ENCODE data around the gene EWSR1. TPM values are rescaled to one million over a fixed set of nuclear protein-coding genes. Genes with fewer than 3 reads are reported as not detected.

EWSR1 gene
- total RNA-seq, 1 donor, result 139 TPM

- DNase-seq (ENCODE audit: insufficient read length, low spot score, missing footprints), result peak; percentile 77
- Histone ChIP-seq H3K27me3 (ENCODE audit: insufficient read depth, low read length) (peaks cover 15% of the 10 kb centered on the region), H3K79me2 (ENCODE audit: insufficient read depth, low read length) (peaks cover 32% of the 10 kb centered on the region), H3K27ac (ENCODE audit: low read depth, low read length) (peak overlapping the region; percentile 78), H3K36me3 (ENCODE audit: insufficient read depth, low read length) (no peaks in the 10 kb centered on the region), H3K9me3 (ENCODE audit: low read depth, low read length) (no peaks in the 10 kb centered on the region), H3K4me1 (ENCODE audit: insufficient read depth, low read length) (peaks cover 37% of the 10 kb centered on the region), H4K20me1 (ENCODE audit: insufficient read depth, low read length) (peaks cover 17% of the 10 kb centered on the region), H2AFZ (ENCODE audit: low read length) (no peak overlapping the region), H3K4me2 (ENCODE audit: insufficient read depth, low read length) (peak overlapping the region; percentile 32), H3K4me3 (ENCODE audit: insufficient read depth, low read length) (peak overlapping the region; percentile 10)
- TF ChIP-seq CTCF (IDR thresholded peaks at IDR 0.05; ENCODE audit: extremely low read depth, low read depth, low read length), result no peak
Observed at GRCh38 chr22:29309332-29310064, 41.4 kb downstream of the EWSR1 start.

- no peak overlapping the region for H2AFZ ChIP-seq (ENCODE audit: low read length)
- peaks cover 32% of the 10 kb centered on the region for H3K79me2 ChIP-seq (ENCODE audit: insufficient read depth, low read length)
- H3K27me3 ChIP-seq (ENCODE audit: insufficient read depth, low read length), result peaks cover 23% of the 10 kb centered on the region
- H3K36me3 ChIP-seq (ENCODE audit: insufficient read depth, low read length), result no peaks in the 10 kb centered on the region
- no peaks in the 10 kb centered on the region for H3K9me3 ChIP-seq (ENCODE audit: low read depth, low read length)
- peak overlapping the region; percentile 78 for H3K4me2 ChIP-seq (ENCODE audit: insufficient read depth, low read length)
- H3K27ac ChIP-seq (ENCODE audit: low read depth, low read length), result peak overlapping the region; percentile 77
- DNase-seq (ENCODE audit: insufficient read length, low spot score, missing footprints), result peak; percentile 56
- peaks cover 18% of the 10 kb centered on the region for H4K20me1 ChIP-seq (ENCODE audit: insufficient read depth, low read length)
- peak overlapping the region; percentile 40 for H3K4me3 ChIP-seq (ENCODE audit: insufficient read depth, low read length)
- TF ChIP-seq CTCF (IDR thresholded peaks at IDR 0.05; ENCODE audit: extremely low read depth, low read depth, low read length), result no peak
- peaks cover 37% of the 10 kb centered on the region for H3K4me1 ChIP-seq (ENCODE audit: insufficient read depth, low read length)
Observed at GRCh38 chr22:29310065-29310862, 42.2 kb downstream of the EWSR1 start.

GRCh38 chr22:29310863-29311339 lies 42.8 kb downstream of the EWSR1 start:
- H3K4me2 ChIP-seq (ENCODE audit: insufficient read depth, low read length), result peak overlapping the region; percentile 78
- no peaks in the 10 kb centered on the region for H3K36me3 ChIP-seq (ENCODE audit: insufficient read depth, low read length)
- peaks cover 18% of the 10 kb centered on the region for H4K20me1 ChIP-seq (ENCODE audit: insufficient read depth, low read length)
- H3K27ac ChIP-seq (ENCODE audit: low read depth, low read length), result peak overlapping the region; percentile 77
- peak overlapping the region; percentile 85 for H2AFZ ChIP-seq (ENCODE audit: low read length)
- peak; percentile 100 for DNase-seq (ENCODE audit: insufficient read length, low spot score, missing footprints)
- H3K4me3 ChIP-seq (ENCODE audit: insufficient read depth, low read length), result peak overlapping the region; percentile 61
- peaks cover 32% of the 10 kb centered on the region for H3K79me2 ChIP-seq (ENCODE audit: insufficient read depth, low read length)
- no peaks in the 10 kb centered on the region for H3K9me3 ChIP-seq (ENCODE audit: low read depth, low read length)
- H3K4me1 ChIP-seq (ENCODE audit: insufficient read depth, low read length), result peaks cover 37% of the 10 kb centered on the region
- TF ChIP-seq CTCF (IDR thresholded peaks at IDR 0.05; ENCODE audit: extremely low read depth, low read depth, low read length), result no peak
- peaks cover 26% of the 10 kb centered on the region for H3K27me3 ChIP-seq (ENCODE audit: insufficient read depth, low read length)
